ENCODE measurements around the gene RNF126.
"Not testable (repeated sequence)": the region's sequence is repeated elsewhere in the genome, so short reads cannot be mapped to it uniquely, and the experiment has no call there.

Gene RNF126

DNA sequence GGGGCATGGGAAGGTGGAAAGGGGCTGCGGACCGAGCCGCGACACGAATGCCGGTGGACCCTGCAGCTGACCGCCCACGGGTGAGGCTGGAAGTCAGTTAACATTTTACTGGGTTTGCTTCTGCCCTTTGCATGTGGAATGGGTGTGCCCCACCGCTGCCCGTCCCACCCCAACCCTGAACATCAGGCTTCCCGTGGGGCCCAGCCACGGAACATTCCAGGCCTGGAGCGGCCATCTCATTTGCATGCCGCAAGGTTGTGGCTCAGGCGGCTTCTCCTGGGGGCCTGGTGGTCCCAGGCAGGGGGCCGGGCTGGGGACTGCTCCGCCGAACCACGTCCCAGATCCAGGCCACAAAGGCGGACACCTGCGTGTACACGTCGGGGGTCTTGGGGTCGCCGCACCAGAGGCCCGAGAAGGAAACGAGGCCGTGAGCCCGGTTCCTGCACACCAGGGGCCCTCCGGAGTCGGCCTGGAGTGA is 22.5 kb upstream of the RNF126 start:
- DNase-seq (ENCODE audit: low spot score), result no peak

DNA sequence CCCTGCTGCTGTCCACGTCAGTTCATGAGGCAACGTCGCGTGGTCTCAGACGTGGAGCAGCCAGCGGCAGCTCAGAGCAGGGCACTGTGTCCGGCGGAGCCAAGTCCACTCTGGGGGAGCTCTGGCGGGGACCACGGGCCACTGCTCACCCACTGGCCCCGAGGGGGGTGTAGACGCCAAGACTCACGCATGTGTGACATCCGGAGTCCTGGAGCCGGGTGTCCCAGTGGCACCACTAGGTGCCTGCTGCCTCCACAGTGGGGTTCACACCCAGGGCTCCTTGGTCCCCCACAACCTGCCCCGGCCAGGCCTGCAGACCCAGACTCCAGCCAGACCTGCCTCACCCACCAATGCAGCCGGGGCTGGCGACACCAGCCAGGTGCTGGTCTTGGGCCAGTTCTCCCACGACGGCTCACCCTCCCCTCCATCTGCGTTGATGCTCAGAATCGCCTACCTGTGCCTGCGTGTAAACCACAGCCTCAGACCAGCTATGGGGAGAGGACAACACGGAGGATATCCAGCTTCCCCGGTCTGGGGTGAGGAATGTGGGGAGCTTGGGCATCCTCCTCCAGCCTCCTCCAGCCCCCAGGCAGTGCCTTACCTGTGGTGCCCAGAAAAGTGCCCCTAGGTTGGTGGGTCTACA is 19.8 kb upstream of the RNF126 start:
- DNase-seq (ENCODE audit: low spot score), result no peak

DNA sequence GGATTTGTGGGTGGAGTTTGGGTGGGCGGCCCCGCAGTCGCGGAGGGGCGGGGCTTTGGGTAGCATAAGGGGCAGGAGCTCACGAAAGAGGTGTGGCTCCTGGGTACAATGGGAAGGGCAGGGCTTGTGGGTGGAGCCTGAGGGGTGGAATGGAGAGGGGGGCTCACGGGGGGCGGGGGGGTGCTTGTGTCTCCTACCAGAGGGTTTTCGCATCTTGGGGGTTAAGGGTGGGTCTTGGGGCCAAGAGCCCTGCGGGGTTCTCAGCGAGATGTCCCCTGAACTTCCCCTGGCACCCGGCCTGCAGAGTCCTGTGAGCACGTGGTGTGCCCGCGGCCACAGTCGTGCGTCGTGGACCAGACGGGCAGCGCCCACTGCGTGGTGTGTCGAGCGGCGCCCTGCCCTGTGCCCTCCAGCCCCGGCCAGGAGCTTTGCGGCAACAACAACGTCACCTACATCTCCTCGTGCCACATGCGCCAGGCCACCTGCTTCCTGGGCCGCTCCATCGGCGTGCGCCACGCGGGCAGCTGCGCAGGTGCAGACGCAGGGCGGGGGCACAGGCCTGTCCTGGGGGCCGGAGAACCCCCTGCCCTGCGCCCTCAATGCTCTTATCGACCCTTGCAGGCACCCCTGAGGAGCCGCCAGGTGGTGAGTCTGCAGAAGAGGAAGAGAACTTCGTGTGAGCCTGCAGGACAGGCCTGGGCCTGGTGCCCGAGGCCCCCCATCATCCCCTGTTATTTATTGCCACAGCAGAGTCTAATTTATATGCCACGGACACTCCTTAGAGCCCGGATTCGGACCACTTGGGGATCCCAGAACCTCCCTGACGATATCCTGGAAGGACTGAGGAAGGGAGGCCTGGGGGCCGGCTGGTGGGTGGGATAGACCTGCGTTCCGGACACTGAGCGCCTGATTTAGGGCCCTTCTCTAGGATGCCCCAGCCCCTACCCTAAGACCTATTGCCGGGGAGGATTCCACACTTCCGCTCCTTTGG is 18.3 kb upstream of the RNF126 start:
- peak; percentile 93 for DNase-seq (ENCODE audit: low spot score)

DNA sequence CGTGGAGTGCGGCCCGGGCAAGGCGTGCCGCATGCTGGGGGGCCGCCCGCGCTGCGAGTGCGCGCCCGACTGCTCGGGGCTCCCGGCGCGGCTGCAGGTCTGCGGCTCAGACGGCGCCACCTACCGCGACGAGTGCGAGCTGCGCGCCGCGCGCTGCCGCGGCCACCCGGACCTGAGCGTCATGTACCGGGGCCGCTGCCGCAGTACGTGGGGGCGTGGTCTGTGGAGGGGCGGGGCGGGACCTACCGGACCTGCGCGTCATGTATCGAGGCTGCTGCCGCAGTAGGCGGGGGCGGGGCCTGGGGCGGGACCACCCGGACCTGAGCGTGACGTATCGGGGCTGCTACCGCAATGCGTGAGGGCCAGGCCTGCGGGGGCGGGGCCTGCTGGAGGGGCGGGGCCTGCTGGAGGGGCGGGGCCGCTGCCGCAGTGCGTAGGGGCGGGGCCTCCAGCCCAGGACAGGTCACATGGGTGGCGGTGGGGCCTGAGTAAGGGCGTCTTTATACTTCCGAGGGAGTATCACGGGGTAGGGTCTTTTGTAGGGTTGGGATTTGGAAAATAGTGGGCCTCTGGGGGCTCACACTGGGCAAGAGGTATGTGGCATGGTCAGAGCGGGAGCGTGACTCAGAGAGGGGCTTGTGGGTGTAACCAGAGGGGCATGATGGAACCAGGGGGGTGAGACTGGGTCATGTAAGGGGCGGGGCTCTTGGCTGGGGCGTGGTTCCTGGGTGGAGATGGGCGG is 17.4 kb upstream of the RNF126 start:
- peak; percentile 99 for DNase-seq (ENCODE audit: low spot score)

DNA sequence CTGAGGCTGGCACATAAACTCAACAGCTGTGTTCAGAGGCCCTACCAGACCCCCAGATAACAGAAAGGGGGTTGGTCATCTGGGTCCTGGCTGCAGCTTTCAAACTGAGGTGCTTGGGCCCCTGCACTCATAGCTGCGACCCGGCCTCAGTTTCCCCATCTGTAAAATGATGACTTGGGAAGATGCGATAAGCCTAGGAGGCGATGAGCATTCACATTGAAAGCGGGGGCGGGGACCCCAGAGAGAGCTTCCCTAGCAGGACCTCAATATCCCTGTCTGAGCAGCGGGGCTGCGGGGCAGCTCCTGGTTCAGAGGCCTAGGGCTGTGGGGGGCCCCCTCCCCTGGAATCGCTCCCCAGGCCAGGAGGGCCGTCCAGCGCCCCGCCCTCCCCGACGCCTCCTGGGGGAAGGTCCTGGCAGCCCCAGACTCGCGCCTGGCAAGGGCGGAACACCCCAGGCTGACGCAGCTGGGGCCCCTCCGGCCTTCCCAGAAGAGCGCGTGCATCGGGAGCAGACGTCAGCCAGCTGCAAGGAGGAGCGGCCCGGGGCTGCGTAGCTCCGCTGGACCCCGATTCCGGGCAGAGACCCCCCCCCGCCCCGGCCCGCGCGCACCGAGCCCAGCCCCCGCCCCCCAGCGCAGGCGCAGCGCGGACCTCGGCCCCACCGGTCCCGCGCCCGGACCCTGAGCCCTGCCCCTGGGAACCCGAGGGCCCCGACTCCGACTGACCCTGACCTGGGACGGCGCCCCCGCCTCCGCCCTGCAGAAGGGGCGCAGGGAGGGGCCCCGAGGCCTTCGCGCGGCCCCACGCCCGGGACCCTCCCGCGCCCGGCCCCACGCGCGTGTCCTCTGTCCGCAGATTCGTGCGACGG is 16.6 kb upstream of the RNF126 start:
- peak; percentile 77 for DNase-seq (ENCODE audit: low spot score)

DNA sequence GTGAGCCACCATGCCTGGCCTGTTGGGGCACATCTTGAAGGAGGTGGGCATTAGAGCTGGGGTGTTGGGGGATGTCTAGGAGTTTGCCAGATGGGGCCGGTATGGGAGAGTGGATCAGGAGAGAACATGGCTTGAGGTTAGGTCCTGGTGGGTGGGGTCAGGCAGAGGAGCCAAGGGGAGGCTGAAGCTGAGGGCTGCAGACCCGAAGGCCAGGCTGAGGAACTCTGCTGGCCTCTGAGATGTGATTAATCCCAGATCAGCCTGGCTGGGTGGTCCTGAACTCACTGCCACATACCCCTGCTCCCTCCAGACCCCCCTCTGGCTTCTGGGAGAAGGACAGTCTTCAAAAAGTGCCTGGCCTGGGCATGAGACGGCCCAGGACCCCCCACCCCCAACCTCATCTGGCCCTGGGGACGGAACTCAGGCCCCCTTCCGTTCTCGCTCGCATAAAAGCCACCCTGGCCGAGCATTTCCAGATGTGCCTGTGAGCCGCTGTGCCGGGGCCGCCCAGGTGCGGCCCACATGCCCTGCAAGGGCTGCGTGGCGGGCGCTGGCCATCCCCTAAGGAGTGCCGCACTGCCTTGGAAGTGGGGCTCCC is 15.9 kb upstream of the RNF126 start:
- no peak for DNase-seq (ENCODE audit: low spot score)

DNA sequence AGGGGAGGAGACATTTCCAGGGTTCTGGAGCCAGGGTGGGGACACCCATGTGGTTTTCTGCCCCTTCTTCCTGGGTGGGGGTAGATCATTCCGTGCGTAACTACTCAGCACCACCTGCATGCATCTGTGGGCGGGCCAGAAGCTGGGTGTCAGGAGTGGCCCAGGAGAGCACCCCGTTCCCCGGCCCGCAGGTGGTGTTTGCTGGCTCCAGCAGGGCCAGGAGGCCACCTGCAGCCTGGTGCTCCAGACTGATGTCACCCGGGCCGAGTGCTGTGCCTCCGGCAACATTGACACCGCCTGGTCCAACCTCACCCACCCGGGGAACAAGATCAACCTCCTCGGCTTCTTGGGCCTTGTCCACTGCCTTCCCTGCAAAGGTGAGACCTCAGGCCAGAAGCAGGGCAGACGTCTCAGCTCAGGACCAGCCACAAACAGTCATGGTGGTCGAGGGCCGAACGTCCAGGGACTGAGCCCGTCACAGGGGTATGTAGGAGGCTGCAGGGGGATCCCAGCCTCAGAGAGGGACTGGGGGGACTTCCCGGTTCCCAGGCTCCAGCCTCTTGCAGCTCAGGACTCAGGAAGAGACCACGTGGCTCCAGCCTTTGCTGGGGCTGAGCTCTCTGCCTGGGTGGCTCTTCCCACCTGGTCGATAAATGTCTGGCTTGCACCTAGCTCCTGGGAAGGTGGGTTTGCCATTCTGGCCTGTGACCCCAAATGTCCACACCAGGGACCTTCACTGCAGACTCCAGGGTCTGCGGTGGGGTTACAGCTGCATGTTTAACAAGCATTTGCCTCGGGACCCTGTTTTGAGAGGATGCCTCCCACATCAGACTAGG is 14.8 kb upstream of the RNF126 start:
- DNase-seq (ENCODE audit: low spot score), result no peak

DNA sequence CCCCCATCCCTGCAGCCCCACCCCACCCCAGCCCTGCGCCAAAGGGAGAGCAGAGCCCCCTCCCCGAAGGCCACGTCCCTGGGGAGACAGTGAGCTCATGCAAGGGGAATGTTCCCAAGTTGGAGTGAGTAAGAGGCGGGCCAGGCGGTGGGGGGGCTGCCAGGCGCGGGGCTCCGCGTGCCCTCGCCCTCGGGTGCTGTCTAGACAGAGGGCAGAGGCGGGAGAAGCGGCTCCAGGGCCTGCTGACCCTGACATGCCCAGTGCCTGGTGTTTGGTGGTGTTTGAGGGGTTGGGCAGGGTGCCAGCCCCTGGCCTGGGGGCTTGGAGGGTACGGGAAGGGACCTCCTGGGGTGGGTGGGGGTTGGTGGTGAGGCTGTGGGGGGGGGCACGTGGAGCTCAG is 14.2 kb upstream of the RNF126 start:
- peak; percentile 83 for DNase-seq (ENCODE audit: low spot score)

DNA sequence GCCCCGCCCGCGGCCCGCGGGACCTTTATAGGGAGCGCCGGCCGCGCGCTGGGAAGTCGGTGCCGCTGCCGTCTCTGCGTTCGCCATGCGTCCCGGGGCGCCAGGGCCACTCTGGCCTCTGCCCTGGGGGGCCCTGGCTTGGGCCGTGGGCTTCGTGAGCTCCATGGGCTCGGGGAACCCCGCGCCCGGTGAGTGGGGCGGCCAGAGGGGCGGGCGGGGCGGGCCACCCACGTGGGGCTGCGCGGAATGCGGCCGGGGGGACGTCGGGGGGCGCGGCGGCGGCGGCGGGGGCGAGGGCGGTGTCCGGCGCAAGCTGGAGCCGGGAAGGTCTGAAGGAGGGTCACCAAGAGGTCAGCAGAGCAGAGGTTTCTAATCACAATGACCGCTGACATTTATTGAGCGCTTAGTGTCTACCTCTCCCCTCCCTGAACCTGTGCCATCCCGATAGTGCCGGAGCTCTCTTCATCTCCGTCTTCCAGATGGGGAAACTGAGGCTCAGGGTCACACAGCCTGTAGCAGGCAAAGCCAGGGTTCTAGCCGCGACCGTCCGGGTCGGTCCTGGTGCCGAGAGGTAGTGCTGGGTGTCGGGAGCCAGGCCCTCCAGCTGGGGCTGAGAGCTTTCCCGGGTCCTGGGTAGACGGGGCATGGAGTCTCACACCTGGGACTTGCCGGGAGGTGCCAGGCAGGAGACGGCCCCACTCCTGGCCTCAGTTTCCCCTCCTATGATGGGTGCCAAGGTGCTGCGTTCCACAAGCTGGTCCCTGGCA is 13.5 kb upstream of the RNF126 start, which contains the start of gene FSTL3:
FSTL3 (plus strand) TSS at position 54 of the 767 bp plus-strand sequence; CDS start at position 86, 32 bp downstream.
- DNase-seq (ENCODE audit: low spot score), result peak; percentile 54

DNA sequence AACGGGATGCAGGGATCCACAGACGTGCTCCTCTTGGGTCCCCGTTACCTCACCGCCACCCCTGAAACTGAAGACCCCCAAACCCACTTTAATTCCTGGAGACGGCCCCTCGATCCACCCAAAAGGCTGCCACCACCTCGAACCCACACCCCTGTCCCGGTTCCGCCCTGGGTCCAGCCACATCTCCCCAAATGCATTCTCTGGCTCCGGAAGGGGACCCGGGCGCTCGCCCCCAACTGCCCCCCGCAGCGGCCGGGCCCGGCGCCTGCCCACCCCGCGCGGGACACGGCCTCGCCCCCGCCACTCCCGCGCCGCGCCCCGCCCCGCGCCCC is 13.0 kb upstream of the RNF126 start:
- no peak for DNase-seq (ENCODE audit: low spot score)

DNA sequence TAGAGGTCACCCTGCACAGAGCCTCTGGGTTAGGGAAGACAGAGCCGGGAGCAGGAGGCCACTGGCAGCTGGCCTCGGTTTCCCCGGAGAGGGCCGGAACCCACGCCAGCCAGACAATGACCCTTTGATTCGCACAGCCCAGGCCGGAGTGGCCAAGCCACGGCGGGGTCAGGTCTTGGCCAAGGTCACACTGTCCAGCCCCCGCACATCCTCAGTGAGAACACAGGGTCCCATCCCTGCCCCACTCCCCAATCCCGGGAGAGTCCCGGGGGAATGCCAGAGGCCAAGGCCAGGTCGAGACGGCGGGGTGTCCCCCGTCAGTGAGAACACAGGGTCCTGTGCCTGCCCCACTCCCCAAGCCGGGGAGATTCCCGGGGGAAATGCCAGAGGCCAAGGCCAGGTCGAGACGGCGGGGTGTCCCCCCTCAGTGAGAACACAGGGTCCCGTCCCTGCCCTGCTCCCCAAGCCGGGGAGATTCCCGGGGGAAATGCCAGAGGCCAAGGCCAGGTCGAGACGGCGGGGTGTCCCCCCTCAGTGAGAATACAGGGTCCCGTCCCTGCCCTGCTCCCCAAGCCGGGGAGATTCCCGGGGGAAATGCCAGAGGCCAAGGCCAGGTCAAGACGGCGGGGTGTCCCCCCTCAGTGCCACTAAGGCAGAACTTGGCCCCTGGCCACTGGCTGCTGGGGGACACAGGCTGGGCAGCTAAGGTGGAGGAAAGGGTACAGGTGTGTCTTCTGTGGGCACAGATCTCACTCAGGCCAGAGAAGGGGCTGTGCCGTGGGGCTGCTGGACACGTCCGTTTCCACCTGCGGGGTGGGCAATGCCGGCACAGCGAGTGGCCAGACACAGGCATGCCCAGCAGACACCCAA is 11.5 kb upstream of the RNF126 start:
- DNase-seq (ENCODE audit: low spot score), result no peak

DNA sequence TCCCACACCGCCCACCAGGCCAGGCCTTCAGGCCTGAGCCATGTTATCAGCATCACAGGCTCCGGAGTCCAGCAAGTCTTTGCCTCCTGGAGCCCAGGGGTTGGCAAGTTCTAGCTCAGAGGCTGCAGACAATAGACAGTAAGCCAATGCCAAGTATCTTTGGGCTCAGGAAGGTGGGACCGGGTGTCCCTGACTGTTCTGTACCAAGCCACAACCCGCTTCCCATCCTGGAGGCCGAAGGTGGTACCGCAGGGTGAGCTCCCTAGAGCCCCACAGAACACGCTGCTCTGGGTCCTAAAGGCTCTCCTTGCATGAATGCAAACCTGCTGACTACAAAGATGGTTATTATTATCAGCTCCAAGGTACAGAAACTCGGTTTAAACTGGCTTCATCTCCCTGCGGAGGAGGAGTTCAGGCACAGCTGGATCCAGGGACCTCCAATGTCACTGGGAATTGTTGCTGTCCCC is 7.6 kb upstream of the RNF126 start:
- no peak for DNase-seq (ENCODE audit: low spot score)

DNA sequence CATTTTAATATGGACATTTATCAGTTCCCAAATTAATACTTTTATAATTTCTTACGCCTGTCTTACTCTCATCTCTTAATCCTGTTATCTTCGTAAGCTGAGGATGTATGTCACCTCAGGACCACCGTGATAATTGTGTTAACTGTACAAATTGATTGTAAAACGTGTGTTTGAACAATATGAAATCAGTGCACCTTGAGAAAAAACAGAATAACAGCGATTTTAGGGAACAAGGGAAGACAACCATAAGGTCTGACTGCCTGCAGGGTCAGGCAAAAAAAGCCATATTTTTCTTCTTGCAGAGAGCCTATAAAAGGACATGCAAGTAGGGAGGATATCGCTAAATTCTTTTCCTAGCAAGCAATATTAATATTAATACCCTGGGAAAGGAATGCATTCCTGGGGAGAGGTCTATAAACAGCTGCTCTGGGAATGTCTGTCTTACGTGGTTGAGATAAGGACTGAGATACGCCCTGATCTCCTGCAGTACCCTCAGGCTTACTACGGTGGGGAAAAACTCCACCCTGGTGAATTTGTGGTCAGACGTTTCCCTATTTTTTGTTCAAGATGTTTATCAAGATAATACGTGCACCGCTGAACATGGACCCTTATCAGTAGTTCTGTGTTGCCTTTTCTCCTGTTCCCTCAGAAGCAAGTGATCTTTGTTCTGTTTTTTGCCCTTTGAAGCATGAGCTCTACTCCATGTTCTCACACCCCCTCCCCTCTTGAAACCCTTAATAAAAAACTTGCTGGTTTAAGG is 5.8 kb upstream of the RNF126 start:
- DNase-seq (ENCODE audit: low spot score), result not testable (repeated sequence)

DNA sequence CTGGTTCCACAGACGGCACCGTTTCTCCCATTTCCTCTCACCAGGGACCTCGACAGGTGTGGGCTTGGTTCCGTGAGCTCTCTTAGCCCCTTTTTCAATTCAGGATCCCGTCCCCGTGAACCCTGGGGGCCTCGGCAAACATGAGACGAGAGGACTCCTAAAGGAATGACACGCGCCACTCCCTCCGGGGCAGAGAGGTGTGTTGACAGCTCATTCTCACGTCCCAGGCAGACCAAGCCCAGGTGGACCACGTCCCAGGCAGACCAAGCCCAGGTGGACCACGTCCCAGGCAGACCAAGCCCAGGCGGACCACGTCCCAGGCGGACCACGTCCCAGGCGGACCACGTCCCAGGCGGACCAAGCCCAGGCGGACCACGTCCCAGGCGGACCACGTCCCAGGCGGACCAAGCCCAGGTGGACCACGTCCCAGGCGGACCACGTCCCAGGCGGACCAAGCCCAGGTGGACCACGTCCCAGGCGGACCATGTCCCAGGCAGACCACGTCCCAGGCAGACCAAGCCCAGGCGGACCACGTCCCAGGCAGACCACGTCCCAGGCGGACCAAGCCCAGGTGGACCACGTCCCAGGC is 4.1 kb upstream of the RNF126 start:
- DNase-seq (ENCODE audit: low spot score), result not testable (repeated sequence)

DNA sequence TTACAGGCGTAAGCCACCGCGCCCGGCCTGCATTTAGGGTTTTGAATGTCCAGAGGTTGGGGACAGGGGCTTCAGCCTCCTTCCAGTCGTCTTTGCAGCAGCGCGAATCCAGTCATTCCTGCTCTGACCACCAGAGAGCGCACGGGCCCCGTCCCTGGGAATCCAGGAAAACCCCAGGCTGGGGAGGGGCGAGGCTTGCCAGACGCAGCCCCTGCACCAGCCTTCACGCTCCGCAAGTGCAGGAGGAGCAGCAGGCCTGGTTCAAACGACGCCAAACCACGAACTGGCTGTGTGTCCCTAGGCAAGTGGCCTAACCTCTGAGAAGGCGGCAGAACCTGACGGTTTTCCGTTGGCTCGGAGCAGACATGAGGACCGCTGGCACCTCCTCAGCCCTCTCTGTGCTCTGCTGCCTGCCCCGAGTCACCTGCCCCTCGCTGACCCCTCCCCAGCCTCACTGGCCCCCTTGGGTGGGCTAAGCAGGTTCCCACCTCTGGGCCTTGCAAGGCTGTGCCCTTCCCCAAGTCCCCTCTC is 2.0 kb upstream of the RNF126 start:
- DNase-seq (ENCODE audit: low spot score), result peak; percentile 85

DNA sequence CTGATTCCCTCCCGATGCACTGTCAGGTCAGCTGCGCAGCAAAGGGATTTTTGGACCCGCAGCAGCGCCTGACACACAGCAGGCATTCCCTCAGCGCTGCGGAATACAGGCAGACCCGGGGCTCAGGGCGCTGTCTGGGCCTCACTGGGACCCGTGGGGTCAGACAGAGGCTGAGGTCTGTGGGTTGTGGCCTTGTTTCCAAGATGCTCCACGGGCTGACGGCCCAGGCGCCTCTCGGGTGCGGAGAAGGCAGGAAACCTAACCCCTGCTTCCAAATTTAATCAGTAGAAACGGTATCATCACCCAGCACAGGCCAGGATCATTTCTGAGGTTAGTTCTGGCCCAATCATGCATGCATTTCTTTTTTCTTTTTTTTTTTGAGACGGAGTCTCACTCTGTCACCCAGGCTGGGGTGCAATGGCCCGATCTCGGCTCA is 686 bp upstream of the RNF126 start:
- no peak for DNase-seq (ENCODE audit: low spot score)

Measured in AG20443 (cell line).